Sigmoid colon (tissue), 4 donors: ENCODE data around the gene MEPE.

Source experiments
- CTCF ChIP-seq, 4 experiments: fragments of 450-650 bp in 3 of 4; fragments of 200-600 bp in 1 of 4; IDR thresholded peaks; one replicate each; pipeline ENCODE4 v1.5.1; 2016 to 2019; ENCODE audit warnings: antibody characterized with exemption in 4 of 4, mild to moderate bottlenecking in 3 of 4, moderate library complexity in 2 of 4
- EP300 ChIP-seq, 4 donors: sonication (generic); formaldehyde crosslinking; IDR thresholded peaks; one replicate each; pipeline ENCODE4 v1.6.1; 2017; ENCODE audit warnings: antibody characterized with exemption in 4 of 4

- TF ChIP-seq CTCF (IDR thresholded peaks at IDR 0.05) (no peak), EP300 (IDR thresholded peaks at IDR 0.05) (no peak)
These were observed 29.5 kb downstream of the MEPE start for GRCh38 chr4:87862236-87862635.
